ENCODE results near the gene YPEL5.

DNA sequence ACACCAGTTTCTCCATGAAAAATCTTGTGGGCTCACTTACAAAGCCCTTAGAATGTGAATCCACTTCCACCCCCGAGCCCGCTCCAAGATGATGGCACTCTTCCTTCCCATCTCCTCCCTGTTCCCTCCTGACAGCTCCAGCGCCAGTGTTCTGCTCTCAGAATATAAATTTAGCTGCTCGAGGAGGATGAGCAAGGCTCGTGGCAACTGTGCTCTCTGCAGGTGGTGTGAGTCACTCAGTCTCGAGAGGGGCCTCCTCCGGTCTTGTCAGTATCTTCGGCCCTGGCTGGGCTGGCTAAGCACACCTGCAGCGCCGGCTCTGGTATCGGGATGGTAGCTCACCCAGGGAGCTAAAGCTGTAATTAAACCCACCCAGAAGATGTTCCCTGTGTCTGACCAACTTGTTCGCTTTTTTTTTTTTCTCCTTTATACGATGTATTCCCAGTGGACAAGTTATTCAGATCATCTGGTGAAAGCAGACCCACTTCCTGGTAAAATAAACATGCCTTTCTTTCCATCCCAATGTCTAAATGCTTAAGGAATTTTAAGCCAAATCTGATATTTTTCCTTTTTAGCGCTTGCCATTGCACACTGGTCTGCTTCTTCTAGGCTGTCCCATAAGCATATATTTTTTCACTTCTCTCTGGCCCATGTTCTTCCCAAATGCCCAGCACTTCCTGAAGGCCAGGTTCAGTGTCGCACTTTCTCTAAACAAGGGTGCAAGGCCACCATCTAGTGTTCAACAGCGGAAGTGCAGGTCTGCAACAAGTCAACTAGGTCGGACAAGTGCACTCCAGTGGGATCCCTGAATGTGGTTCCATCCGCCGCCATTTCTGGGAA lies 31.4 kb upstream of the YPEL5 start:
- TF ChIP-seq, protein P1, sequence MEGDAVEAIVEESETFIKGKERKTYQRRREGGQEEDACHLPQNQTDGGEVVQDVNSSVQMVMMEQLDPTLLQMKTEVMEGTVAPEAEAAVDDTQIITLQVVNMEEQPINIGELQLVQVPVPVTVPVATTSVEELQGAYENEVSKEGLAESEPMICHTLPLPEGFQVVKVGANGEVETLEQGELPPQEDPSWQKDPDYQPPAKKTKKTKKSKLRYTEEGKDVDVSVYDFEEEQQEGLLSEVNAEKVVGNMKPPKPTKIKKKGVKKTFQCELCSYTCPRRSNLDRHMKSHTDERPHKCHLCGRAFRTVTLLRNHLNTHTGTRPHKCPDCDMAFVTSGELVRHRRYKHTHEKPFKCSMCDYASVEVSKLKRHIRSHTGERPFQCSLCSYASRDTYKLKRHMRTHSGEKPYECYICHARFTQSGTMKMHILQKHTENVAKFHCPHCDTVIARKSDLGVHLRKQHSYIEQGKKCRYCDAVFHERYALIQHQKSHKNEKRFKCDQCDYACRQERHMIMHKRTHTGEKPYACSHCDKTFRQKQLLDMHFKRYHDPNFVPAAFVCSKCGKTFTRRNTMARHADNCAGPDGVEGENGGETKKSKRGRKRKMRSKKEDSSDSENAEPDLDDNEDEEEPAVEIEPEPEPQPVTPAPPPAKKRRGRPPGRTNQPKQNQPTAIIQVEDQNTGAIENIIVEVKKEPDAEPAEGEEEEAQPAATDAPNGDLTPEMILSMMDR (conservative IDR thresholded peaks at IDR 0.05; ENCODE audit: low read length), result peak; percentile 99
- TF ChIP-seq EZH2phosphoT487 (IDR thresholded peaks at IDR 0.05; ENCODE audit: borderline replicate concordance), result no peak

Measured in Loucy (cell line).